Neural cell (in vitro differentiated cells): ENCODE data around the gene PRDM15. TPM values are rescaled to one million over a fixed set of nuclear protein-coding genes. Genes with fewer than 3 reads are reported as not detected.

Experiments
- H2AFZ ChIP-seq: fragments of 200-600, 300-800 bp; sonication (generic), shearing (Covaris generic); 2 replicates; pipeline ENCODE4 v1.6.0; 2014; ENCODE audit warnings: low read depth, mild to moderate bottlenecking, antibody characterized with exemption, low read length, moderate library complexity
- H3F3A ChIP-seq: fragments of 200-600 bp; shearing (Covaris generic); 2 replicates; pipeline ENCODE4 v1.6.1; 2016; ENCODE audit warnings: mild to moderate bottlenecking, moderate library complexity, mixed read lengths, antibody characterized with exemption, low read length; ENCODE audit not compliant: insufficient read depth, poor library complexity, severe bottlenecking
- H3K27ac ChIP-seq: fragments of 200-600, 300-800 bp; sonication (generic), shearing (Covaris generic); 2 replicates; pipeline ENCODE4 v1.5.1; 2014; ENCODE audit warnings: mild to moderate bottlenecking, low read length, moderate library complexity
- H3K27me3 ChIP-seq: fragments of 300-800, 200-600 bp; sonication (generic), shearing (Covaris generic); 2 replicates; pipeline ENCODE4 v1.6.0; 2014; ENCODE audit warnings: mild to moderate bottlenecking, low read depth, low read length, moderate library complexity; ENCODE audit not compliant: insufficient read depth
- H3K36me3 ChIP-seq: fragments of 300-800, 200-600 bp; sonication (generic), shearing (Covaris generic); 2 replicates; pipeline ENCODE4 v1.5.1; 2014; ENCODE audit warnings: mild to moderate bottlenecking, antibody characterized with exemption, low read length, moderate library complexity; ENCODE audit not compliant: insufficient read depth
- H3K4me2 ChIP-seq: fragments of 300-800, 200-600 bp; sonication (generic), shearing (Covaris generic); 2 replicates; pipeline ENCODE4 v1.6.0; 2014; ENCODE audit warnings: mild to moderate bottlenecking, low read length
- H3K4me3 ChIP-seq: fragments of 300-800, 200-600 bp; sonication (generic), shearing (Covaris generic); 2 replicates; pipeline ENCODE4 v1.5.1; 2014; ENCODE audit warnings: mild to moderate bottlenecking, low read length, moderate library complexity
- H3K79me2 ChIP-seq: fragments of 200-600 bp; shearing (Covaris generic); replicated peaks from 2 replicates; pipeline ENCODE4 v1.6.0; 2014; ENCODE audit warnings: mild to moderate bottlenecking, low read length, moderate library complexity; ENCODE audit not compliant: insufficient read depth
- H3K9ac ChIP-seq: fragments of 300-800, 200-600 bp; sonication (generic), shearing (Covaris generic); 2 replicates; pipeline ENCODE4 v1.6.1; 2016; ENCODE audit warnings: mild to moderate bottlenecking, low read length, mixed read lengths
- H3K9me2 ChIP-seq: fragments of 200-600 bp; shearing (Covaris generic); 2 replicates; pipeline ENCODE4 v1.6.1; 2016; ENCODE audit warnings: mild to moderate bottlenecking, low read length, mixed read lengths; ENCODE audit not compliant: insufficient read depth
- H3K9me3 ChIP-seq: fragments of 200-600, 300-800 bp; sonication (generic), shearing (Covaris generic); 2 replicates; pipeline ENCODE4 v1.6.1; 2016; ENCODE audit warnings: mild to moderate bottlenecking, mixed run types, low read length, moderate library complexity, mixed read lengths
- H4K20me1 ChIP-seq: fragments of 200-600 bp; shearing (Covaris generic); 2 replicates; pipeline ENCODE4 v1.6.1; 2016; ENCODE audit warnings: mild to moderate bottlenecking, mixed run types; ENCODE audit not compliant: insufficient read depth
- EP300 ChIP-seq: fragments of 450-650 bp; conservative IDR thresholded peaks from 2 replicates; pipeline ENCODE4 v1.6.1; 2014; ENCODE audit warnings: antibody characterized with exemption, mild to moderate bottlenecking, moderate library complexity; ENCODE audit not compliant: poor library complexity, severe bottlenecking
- EZH2 ChIP-seq: fragments of 200-600, 300-800 bp; shearing (Covaris generic), sonication (generic); IDR thresholded peaks from 2 replicates; pipeline ENCODE4 v1.6.1; 2014; ENCODE audit warnings: antibody characterized with exemption, low read length, borderline replicate concordance, mild to moderate bottlenecking; ENCODE audit not compliant: insufficient read depth, poor library complexity, severe bottlenecking
- MXI1 ChIP-seq: fragments of 450-650 bp; conservative IDR thresholded peaks from 2 replicates; pipeline ENCODE4 v1.6.1; 2014; ENCODE audit warnings: antibody characterized with exemption, mild to moderate bottlenecking; ENCODE audit not compliant: poor library complexity, severe bottlenecking
- POLR2AphosphoS5 ChIP-seq: IDR thresholded peaks from 2 replicates; pipeline ENCODE4 v1.6.1; 2012
- RAD21 ChIP-seq: fragments of 450-650 bp; conservative IDR thresholded peaks from 2 replicates; pipeline ENCODE4 v1.6.1; 2014; ENCODE audit warnings: antibody characterized with exemption, mild to moderate bottlenecking, moderate library complexity
- REST ChIP-seq: IDR thresholded peaks from 2 replicates; pipeline ENCODE4 v1.6.1; 2012; ENCODE audit warnings: borderline replicate concordance
- SMC3 ChIP-seq: fragments of 450-650 bp; conservative IDR thresholded peaks from 2 replicates; pipeline ENCODE4 v1.6.1; 2014; ENCODE audit warnings: antibody characterized with exemption, mild to moderate bottlenecking, moderate library complexity; ENCODE audit not compliant: poor library complexity
- TAF1 ChIP-seq: IDR thresholded peaks from 2 replicates; pipeline ENCODE4 v1.6.1; 2012; ENCODE audit warnings: low read depth
- polyA plus RNA-seq: library from polyadenylated mRNA; depleted of rRNA; stranded (reverse); fragments of >200 nt; gene quantifications from 2 replicates; pipeline ENCODE4 v1.2.3, GENCODE V29; 2014

PRDM15 gene
- polyA plus RNA-seq, 1 donor from 2014 or later: 4.1 TPM

- no peaks in the 10 kb centered on the region for H3K9me2 ChIP-seq
- peaks cover 89% of the 10 kb centered on the region for H3K27me3 ChIP-seq
- TF ChIP-seq TAF1 (no peak), REST (no peak), RAD21 (no peak), MXI1 (no peak), SMC3 (no peak)
- H3K27ac ChIP-seq: no peak overlapping the region
- H2AFZ ChIP-seq: no peak overlapping the region
- H3K9ac ChIP-seq: peak overlapping the region; percentile 12
- peak overlapping the region; percentile 31 for H3K4me3 ChIP-seq
- no peaks in the 10 kb centered on the region for H3K36me3 ChIP-seq
- no peaks in the 10 kb centered on the region for H4K20me1 ChIP-seq
- H3K4me2 ChIP-seq: no peak overlapping the region
- H3F3A ChIP-seq: no peaks in the 10 kb centered on the region
- no peaks in the 10 kb centered on the region for H3K9me3 ChIP-seq
- H3K79me2 ChIP-seq: no peaks in the 10 kb centered on the region
These were observed 115.7 kb downstream of the PRDM15 start for GRCh38 chr21:41763398-41763931.

GRCh38 chr21:41762753-41763152 lies 116.4 kb downstream of the PRDM15 start:
- Histone ChIP-seq H3K4me3 (no peak overlapping the region), H3K9me2 (no peaks in the 10 kb centered on the region), H3F3A (no peaks in the 10 kb centered on the region), H2AFZ (no peak overlapping the region), H3K27ac (no peak overlapping the region), H3K27me3 (peaks cover 82% of the 10 kb centered on the region), H3K79me2 (no peaks in the 10 kb centered on the region), H3K9ac (no peak overlapping the region), H3K9me3 (no peaks in the 10 kb centered on the region), H3K4me2 (no peak overlapping the region), H3K36me3 (no peaks in the 10 kb centered on the region), H4K20me1 (no peaks in the 10 kb centered on the region)
- TF ChIP-seq POLR2AphosphoS5 (peak; percentile 29), EZH2 (no peak)

GRCh38 chr21:41761934-41762635 lies 117.1 kb downstream of the PRDM15 start:
- no peaks in the 10 kb centered on the region for H3F3A ChIP-seq
- H3K9ac ChIP-seq: no peak overlapping the region
- H2AFZ ChIP-seq: no peak overlapping the region
- no peaks in the 10 kb centered on the region for H3K9me2 ChIP-seq
- no peaks in the 10 kb centered on the region for H3K9me3 ChIP-seq
- peaks cover 75% of the 10 kb centered on the region for H3K27me3 ChIP-seq
- no peaks in the 10 kb centered on the region for H4K20me1 ChIP-seq
- H3K27ac ChIP-seq: no peak overlapping the region
- H3K4me2 ChIP-seq: no peak overlapping the region
- H3K36me3 ChIP-seq: no peaks in the 10 kb centered on the region
- no peak overlapping the region for H3K4me3 ChIP-seq
- H3K79me2 ChIP-seq: no peaks in the 10 kb centered on the region
- TF ChIP-seq REST (no peak), RAD21 (no peak), POLR2AphosphoS5 (peak; percentile 15), EP300 (no peak), EZH2 (no peak), MXI1 (no peak)
